Natural killer cell treated with Interleukin-12 subunit alpha and Interleukin-12 subunit beta and Interleukin-15 and Interleukin-18, amount 100 ng/mL, for 72 hours (primary cell): ENCODE measurements around the gene XXYLT1. TPM values are rescaled to one million over a fixed set of nuclear protein-coding genes. Genes with fewer than 3 reads are reported as not detected.

ENCODE experiments used
- ATAC-seq, 2 donors: fragments of 150-1000 bp; cut with Tn5 transposase in 1 of 2; sonication (Bioruptor Pico), chemical (Tn5 transposase) in 1 of 2; 2 replicates each; pipeline ENCODE4 v1.10.0; 2021
- DNase-seq: peaks from one replicate; pipeline ENCODE4 v3.0.0; 2022; ENCODE audit warnings: low spot score
- H3K27ac Mint-ChIP-seq, 2 donors: 1 replicate in 1 of 2; 2 replicates in 1 of 2; pipeline ENCODE4 v1.8.0; 2022; ENCODE audit warnings: mixed read lengths in 2 of 2, mild to moderate bottlenecking in 1 of 2, moderate library complexity in 1 of 2
- H3K27me3 Mint-ChIP-seq, 2 donors: 1 replicate in 1 of 2; 2 replicates in 1 of 2; pipeline ENCODE4 v1.8.0; 2022; ENCODE audit warnings: mixed read lengths in 2 of 2
- H3K36me3 Mint-ChIP-seq: one replicate; pipeline ENCODE4 v1.8.0; 2022; ENCODE audit warnings: mixed read lengths
- H3K4me1 Mint-ChIP-seq, 2 donors: 1 replicate in 1 of 2; 2 replicates in 1 of 2; pipeline ENCODE4 v1.8.0; 2022; ENCODE audit warnings: low read depth in 2 of 2, mixed read lengths in 2 of 2, mild to moderate bottlenecking in 1 of 2
- H3K4me3 Mint-ChIP-seq: one replicate; pipeline ENCODE4 v1.8.0; 2022; ENCODE audit warnings: mixed read lengths
- H3K9me3 Mint-ChIP-seq: 2 replicates; pipeline ENCODE4 v1.8.0; 2022; ENCODE audit warnings: mixed read lengths
- total RNA-seq, 2 donors: library from RNA; stranded (reverse); gene quantifications; one replicate each; pipeline ENCODE4 v1.2.3, GENCODE V29; 2022

Gene XXYLT1
- total RNA-seq, 2 donors from 2014 or later = 10.5 to 16.2 TPM

DNA sequence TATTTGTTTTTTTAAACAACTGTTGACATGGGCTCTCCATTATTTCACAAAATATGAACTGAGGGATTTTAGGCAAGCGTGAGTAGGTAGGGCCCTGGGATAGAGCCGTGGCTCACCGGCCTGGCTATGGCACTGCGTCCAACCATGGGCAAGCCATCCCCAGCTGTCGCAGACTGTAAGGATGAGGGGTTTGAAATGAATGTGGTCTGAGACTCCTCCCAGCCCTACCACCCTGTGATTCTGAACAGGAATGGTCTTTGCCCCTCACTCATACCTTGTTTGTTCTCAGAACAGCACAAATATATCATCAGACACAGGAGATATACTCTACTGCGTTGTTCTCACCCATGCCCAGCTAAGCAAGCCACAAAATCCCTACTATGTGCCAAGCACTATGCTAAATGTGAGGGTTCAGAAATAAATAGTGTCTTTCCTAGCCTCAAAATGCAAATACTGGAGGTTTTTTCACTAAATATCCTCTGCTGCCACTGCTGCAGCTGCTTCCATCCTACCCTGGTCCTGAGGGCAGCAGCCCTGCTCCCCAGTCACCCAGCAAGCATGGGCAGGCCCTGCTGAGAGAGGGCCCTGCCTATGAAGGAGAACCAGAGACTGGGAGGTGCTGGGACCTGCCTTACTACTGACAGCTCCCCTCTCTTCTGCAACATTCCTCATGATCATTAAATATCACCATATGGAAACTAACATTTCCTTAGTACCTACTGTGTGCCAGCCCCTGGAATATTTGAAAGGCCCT is 102.8 kb downstream of the XXYLT1 start:
- Mint-ChIP-seq H3K36me3 (no peaks in the 10 kb centered on the region), H3K4me1 (peaks cover 16 to 17% of the 10 kb centered on the region in 2 donors), H3K27me3 (no peaks in the 10 kb centered on the region), H3K27ac (no peak overlapping the region), H3K4me3 (no peak overlapping the region), H3K9me3 (no peaks in the 10 kb centered on the region)
- DNase-seq (no peak), ATAC-seq (no peak)

DNA sequence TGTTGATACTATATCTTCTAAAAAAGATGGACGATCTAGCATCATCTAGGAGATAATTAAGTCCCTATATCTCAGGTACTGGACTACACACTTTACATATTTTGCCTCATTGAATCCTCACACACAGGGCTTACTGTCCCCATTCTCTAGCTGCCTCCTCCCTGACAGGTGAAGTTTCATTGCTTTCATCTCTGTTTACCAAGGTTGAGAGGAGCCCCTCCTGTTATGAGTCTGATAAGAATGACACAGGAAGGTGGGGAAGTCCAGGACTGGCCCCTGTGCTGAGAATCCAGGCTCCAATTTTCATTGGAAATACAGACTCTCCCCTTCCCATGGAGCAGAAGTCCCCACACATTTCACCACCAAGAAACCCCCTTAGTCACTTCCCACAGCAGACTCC is 105.2 kb downstream of the XXYLT1 start:
- peak overlapping the region in 1 of 2 donors; percentile 57 for H3K27ac Mint-ChIP-seq
- ATAC-seq = no peak

DNA sequence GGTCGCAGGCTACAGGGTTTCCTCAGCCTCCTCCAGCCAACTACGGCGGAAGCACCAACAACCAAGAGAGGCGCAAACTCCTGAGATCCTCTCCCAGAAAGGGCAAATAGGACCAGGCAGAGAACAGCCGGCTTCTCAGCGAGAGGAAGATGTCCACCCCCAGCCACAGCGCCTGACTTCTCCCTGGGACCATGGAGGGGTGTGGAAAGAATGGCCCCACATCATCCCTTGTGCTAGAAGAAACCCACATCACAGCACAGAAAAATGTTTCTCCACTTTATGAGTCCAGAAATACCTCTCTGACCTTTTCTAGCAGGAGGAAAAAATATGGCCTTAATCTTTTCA is 105.7 kb downstream of the XXYLT1 start:
- no peak for ATAC-seq
- no peaks in the 10 kb centered on the region for H3K9me3 Mint-ChIP-seq
- H3K27me3 Mint-ChIP-seq = no peaks in the 10 kb centered on the region

More for the DNA sequence above, 105.2 kb downstream of the XXYLT1 start:
- Mint-ChIP-seq H3K9me3 (no peaks in the 10 kb centered on the region), H3K27me3 (no peaks in the 10 kb centered on the region), H3K4me1 (peaks cover 31 to 32% of the 10 kb centered on the region in 2 donors), H3K36me3 (no peaks in the 10 kb centered on the region), H3K4me3 (no peak overlapping the region)
- no peak for DNase-seq

DNA sequence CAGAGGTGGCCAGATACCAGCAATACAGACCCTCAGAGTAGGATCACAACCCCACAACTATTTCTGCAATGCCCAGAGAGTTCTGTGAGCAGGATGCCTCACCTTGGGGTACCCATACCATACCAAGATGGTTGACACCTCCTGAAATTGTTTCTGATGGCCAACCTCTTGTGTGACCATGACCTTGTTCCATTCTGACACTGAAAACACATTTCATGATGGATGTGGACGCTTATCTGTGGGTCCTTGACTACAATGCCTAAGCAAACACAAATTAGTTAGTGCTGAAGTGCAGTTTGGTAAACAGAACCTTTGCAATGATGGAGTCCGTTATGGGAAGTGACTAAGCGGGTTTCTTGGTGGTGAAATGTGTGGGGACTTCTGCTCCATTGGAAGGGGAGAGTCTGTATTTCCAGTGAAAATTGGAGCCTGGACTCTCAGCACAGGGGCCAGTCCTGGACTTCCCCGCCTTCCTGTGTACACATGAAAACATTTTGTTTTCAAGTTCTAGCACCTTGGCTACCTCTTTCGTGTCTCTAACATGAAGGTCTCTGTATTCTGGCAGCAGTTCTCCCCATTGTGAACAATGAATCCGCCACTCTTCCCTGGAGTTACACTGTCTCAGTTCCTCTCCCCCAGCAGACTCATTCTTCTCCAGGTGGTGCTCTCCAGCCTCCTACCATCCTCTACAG is 106.2 kb downstream of the XXYLT1 start:
- Mint-ChIP-seq H3K9me3 (no peaks in the 10 kb centered on the region), H3K36me3 (no peaks in the 10 kb centered on the region), H3K4me3 (no peak overlapping the region), H3K27ac (peak overlapping the region in 1 of 2 donors; percentile 93), H3K27me3 (no peaks in the 10 kb centered on the region), H3K4me1 (peaks cover 31 to 32% of the 10 kb centered on the region in 2 donors)
- no peak for ATAC-seq
- DNase-seq = no peak

More for the DNA sequence above, 105.7 kb downstream of the XXYLT1 start:
- Mint-ChIP-seq H3K27ac (peak overlapping the region in 1 of 2 donors; percentile 57), H3K36me3 (no peaks in the 10 kb centered on the region), H3K4me1 (peaks cover 31 to 32% of the 10 kb centered on the region in 2 donors), H3K4me3 (no peak overlapping the region)
- DNase-seq = no peak

DNA sequence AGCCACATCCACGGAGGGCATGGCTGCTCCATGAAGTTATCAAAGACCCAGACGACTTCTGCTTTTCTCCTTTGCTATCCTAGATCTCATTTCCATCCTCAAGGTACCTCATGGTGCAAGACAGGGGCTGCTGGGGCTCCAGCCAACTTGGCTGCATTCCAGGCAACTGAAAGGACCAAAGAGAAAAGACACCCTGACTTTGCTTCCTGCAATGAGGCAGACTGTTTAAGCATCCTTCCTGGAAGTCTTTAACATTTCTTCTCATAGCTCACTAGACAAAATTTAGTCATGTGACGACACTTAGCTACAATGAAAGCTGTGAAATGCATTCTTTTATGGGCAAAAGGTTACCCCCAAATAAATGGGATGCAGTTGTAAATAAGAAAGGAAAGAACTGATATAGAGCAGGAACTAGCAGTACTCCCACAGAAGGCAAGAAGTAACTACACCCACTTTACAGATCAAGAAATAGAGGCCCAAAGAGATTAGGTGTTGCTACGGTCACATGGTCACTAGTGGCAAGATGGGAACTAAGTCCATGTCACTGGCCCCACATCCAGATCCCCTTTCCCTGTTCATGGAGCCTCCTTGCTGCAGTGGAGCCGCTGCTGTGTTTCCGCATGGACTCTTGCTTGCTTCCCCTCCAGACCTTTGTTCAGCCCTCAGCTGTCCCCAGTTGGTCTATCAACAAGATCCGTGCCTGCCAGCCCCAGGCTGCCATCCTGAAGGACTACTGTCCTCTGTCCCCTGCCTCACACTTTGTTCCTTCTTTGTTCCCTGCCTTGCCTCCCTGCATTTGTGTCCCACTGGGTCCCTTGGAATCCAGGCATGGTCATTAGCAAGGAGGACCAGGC is 107.0 kb downstream of the XXYLT1 start:
- H3K9me3 Mint-ChIP-seq = no peaks in the 10 kb centered on the region
- no peaks in the 10 kb centered on the region for H3K27me3 Mint-ChIP-seq
- peak overlapping the region; percentile 55 to 93 for H3K27ac Mint-ChIP-seq
- DNase-seq = no peak
- H3K4me1 Mint-ChIP-seq = peaks cover 31 to 32% of the 10 kb centered on the region in 2 donors
- H3K36me3 Mint-ChIP-seq = no peaks in the 10 kb centered on the region
- no peak for ATAC-seq
- H3K4me3 Mint-ChIP-seq = peak overlapping the region; percentile 40

DNA sequence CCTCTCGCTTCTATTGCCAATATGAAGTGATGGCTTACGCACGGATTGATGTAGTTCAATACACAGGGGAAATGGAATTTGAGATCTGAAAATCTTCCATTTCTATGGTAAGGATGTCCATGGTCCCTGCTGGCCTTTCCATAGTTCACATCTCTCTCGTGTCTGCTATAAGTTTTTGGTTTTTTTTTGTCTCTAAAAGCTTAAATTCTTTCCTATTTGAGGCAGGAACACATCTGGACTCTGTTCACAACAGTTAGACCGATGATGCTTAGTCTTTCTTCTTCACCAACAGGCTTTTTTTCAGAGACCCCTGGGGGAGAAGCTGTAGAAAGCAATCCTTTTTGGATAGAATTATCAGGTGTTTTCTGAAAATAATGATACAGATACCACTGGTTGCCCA is 108.1 kb downstream of the XXYLT1 start:
- H3K4me1 Mint-ChIP-seq = peaks cover 31 to 32% of the 10 kb centered on the region in 2 donors
- no peaks in the 10 kb centered on the region for H3K9me3 Mint-ChIP-seq
- H3K27me3 Mint-ChIP-seq = no peaks in the 10 kb centered on the region
- peak overlapping the region; percentile 40 for H3K4me3 Mint-ChIP-seq
- no peaks in the 10 kb centered on the region for H3K36me3 Mint-ChIP-seq
- DNase-seq (no peak), ATAC-seq (no peak)
- peak overlapping the region; percentile 55 to 93 for H3K27ac Mint-ChIP-seq

DNA sequence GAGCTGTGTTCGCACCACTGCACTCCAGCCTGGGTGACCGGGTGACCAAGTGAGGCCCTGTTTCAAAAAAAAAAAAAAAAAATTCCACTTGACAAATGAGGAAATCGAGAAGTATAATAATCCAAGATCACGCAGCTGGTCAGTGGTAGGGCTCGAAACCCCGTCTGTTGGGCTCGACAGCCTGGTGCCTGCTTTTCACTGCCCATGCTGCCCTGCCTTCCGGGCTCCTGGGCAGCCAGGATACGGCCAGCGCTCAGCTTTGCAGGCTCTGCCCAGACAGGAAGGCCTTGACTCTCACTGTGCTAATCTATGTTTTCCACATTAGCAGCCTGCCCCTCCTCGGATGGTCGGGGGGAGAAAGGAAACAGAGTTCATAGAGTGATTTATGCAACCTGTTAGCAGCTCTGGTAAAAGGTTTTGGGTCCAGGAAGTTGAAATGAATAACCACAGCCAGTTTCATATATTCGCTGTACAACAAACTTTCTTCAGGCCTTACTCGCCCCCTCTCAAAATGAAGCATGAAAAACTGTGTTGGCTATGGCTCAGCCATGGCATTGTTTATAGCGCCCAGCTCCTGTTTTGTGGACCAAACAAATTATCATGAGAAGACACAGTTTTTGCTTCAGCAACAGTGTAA is 108.8 kb downstream of the XXYLT1 start:
- H3K27ac Mint-ChIP-seq = peak overlapping the region; percentile 55 to 93
- H3K36me3 Mint-ChIP-seq = no peaks in the 10 kb centered on the region
- H3K9me3 Mint-ChIP-seq = no peaks in the 10 kb centered on the region
- no peaks in the 10 kb centered on the region for H3K27me3 Mint-ChIP-seq
- H3K4me1 Mint-ChIP-seq = peaks cover 31 to 34% of the 10 kb centered on the region in 2 donors
- ATAC-seq (peak; percentile 87 to 88), DNase-seq (no peak)
- peak overlapping the region; percentile 57 for H3K4me3 Mint-ChIP-seq

DNA sequence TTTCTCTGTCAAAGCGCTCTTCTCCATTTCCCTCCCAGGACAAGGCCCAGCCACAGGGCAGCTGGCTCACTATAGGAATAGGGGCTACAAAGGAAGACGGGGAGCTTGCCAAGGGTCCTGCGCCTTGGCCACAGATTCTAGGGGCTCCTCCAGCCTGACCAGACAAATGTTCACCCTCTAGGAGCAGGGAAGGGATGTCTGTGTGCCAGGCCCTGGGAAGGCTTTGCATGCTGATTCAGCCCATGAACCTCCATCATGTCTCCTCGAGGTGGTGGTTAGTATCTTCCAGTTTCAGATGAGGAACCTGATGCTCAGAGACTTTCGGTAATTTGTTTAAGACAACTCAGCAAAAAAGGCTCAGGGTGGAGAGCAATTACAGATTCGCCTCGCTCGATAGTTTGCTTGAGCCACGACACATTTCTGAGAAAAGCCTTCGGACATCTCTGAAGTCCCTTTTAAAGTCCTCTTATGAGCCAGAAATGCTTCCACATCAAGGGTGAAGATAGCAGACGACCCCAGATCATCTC is 110.0 kb downstream of the XXYLT1 start:
- Mint-ChIP-seq H3K27ac (peak overlapping the region in 1 of 2 donors; percentile 93), H3K9me3 (no peaks in the 10 kb centered on the region), H3K4me3 (no peak overlapping the region), H3K4me1 (peaks cover 31 to 34% of the 10 kb centered on the region in 2 donors), H3K27me3 (no peaks in the 10 kb centered on the region), H3K36me3 (no peaks in the 10 kb centered on the region)
- ATAC-seq (no peak), DNase-seq (no peak)

DNA sequence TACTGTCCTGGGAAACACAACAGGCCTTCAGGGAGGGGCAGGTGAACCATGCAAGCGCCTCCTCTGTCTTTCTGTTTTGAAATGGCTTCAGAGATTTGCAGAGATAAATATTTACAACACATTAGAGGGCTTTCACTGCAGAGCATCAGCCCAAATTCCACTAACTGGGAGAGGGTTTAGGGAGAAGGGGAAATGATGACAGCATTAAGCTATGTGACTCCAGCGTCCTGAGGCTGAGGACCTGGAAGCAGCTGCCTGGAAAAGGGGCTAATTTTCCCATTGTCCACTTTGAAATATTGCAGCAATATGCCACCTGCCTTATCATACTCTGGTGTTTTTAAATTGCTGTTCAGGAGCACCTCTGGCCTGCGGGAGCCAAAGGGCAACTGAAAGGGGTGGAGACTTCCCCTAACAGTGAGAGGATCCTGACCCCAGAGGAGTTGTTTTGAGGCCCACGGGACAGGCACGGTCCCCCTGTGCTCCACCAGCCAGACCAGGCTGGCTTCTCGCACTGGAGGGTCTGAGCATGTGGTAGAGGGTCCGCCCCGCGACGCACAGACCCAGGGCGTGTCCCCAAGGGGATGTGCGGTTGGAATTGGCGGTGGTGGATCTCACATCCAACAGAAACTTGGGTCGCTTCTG is 110.6 kb downstream of the XXYLT1 start:
- ATAC-seq = no peak
- Mint-ChIP-seq H3K27me3 (no peaks in the 10 kb centered on the region), H3K9me3 (no peaks in the 10 kb centered on the region), H3K4me3 (no peak overlapping the region), H3K4me1 (peaks cover 36 to 37% of the 10 kb centered on the region in 2 donors), H3K36me3 (no peaks in the 10 kb centered on the region), H3K27ac (peak overlapping the region in 1 of 2 donors; percentile 45)
- no peak for DNase-seq

DNA sequence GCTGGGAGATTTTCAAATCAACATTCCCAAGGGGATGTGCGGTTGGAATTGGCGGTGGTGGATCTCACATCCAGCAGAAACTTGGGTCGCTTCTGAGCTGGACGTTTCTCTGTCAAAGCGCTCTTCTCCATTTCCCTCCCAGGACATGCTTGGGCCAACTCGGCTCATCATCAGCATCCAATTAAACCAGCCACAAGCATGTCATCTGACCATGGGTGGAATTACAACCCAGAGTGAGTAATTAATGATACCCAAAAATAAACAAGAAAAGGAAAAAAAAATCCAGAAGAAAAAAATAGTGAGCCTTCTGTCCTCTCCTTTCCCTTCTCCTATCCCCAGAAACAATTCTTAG is 111.2 kb downstream of the XXYLT1 start:
- no peaks in the 10 kb centered on the region for H3K9me3 Mint-ChIP-seq
- H3K27me3 Mint-ChIP-seq = no peaks in the 10 kb centered on the region
- peak overlapping the region; percentile 2 to 45 for H3K27ac Mint-ChIP-seq
- ATAC-seq (no peak), DNase-seq (no peak)
- no peaks in the 10 kb centered on the region for H3K36me3 Mint-ChIP-seq
- peaks cover 36 to 40% of the 10 kb centered on the region in 2 donors for H3K4me1 Mint-ChIP-seq
- H3K4me3 Mint-ChIP-seq = no peak overlapping the region

DNA sequence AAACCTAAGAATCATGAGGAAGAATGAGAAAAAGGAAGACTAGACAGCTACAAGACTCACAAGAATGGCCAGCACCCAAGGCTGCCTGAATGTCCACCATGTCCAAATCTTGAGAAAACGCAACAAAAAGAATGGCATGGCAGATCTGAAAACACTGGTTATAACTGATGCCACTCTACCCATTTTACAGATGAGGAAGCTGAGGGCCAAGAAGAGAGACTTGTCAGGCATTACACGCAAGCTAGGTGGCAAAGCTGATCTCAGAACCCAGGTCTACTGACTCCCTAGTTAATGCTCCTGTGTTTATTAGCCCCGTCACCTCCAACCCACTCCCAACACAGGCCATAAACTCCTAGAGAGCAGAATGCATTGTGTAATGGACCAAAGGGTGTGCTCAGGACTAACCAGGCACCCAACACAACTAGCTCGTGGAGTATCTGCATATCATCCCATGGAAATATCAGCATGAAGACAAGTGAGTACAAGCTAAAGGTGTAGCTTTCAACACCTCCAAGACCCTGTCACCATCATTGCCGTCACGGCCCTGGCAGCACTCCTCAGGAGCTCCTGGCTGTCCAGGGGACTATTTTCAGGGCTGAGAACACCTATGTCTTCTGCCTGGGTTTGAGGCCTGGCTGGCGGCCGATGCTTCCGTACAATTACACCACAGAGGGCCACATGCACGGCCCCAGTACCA is 111.7 kb downstream of the XXYLT1 start:
- Mint-ChIP-seq H3K36me3 (no peaks in the 10 kb centered on the region), H3K27me3 (no peaks in the 10 kb centered on the region), H3K27ac (peak overlapping the region; percentile 2 to 45), H3K4me3 (no peak overlapping the region), H3K9me3 (no peaks in the 10 kb centered on the region), H3K4me1 (peaks cover 38 to 39% of the 10 kb centered on the region in 2 donors)
- DNase-seq (no peak), ATAC-seq (no peak)

DNA sequence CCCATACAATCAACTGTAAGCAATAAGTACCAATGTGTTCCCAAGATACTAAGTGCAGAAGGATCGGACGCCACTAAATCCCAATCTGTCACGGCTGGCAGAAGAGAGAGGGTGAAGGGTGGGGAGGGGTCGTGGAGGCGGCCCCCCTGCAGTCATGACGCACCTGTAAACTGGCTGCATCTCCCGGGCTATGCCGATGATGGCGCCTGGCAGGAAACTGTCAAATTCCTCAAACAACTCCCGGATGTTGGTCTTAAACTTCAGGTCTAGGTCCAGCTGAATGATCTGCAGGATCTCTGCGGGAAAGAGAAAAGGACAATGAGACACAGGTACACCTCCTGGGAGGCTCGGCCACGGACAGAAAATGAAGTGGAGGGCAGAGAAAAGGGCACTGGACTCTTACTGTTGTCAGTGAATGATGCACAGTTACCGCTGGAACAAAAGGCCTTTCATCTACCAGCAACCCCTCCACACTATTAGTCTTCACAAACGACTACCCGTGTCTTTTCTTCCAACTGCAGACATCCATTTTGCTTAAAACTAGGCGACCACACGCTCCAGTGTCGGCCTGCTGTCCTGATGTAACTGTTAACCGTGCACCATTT is 114.6 kb downstream of the XXYLT1 start:
- no peaks in the 10 kb centered on the region for H3K9me3 Mint-ChIP-seq
- DNase-seq (no peak), ATAC-seq (no peak)
- peak overlapping the region in 1 of 2 donors; percentile 82 for H3K27ac Mint-ChIP-seq
- no peaks in the 10 kb centered on the region for H3K27me3 Mint-ChIP-seq
- no peaks in the 10 kb centered on the region for H3K36me3 Mint-ChIP-seq
- peaks cover 14 to 29% of the 10 kb centered on the region in 2 donors for H3K4me1 Mint-ChIP-seq
- H3K4me3 Mint-ChIP-seq = no peak overlapping the region
